NCI-H187 (cell line): Measurements from ENCODE around the gene SCN4B.

Experiments used
- DNase-seq, 2 experiments: peaks; one replicate each; lab custom pipeline; 2025; lab: John Stamatoyannopoulos, UW

SCN4B gene

GRCh38 chr11:118129471-118130172 lies 23.0 kb downstream of the SCN4B start:
- no peak for DNase-seq

- DNase-seq, result no peak
Observed at GRCh38 chr11:118128721-118129470, 23.7 kb downstream of the SCN4B start.

DNA sequence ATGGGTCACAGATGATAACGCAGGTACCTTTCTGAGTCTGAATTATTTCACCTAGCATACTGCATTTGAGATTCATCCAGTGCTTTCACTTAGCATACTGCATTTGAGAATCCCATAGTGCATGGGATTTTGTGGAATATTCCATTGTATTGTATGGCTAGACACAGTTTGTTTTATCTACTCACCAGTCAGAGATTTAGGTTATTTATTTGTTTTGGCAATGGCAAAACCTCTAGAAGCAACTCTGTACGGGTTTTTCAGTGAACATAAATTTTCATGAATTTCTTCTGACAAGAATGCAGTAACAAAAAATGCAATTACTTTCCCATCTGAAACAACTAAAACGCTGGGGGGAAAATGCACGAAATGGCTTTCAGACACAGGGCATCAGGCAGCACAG lies 24.3 kb downstream of the SCN4B start:
- DNase-seq, result no peak

- no peak for DNase-seq
Observed at GRCh38 chr11:118126082-118126838, 26.4 kb downstream of the SCN4B start.

- no peak for DNase-seq
Observed at GRCh38 chr11:118124929-118125535, 27.6 kb downstream of the SCN4B start.

- DNase-seq, result no peak
Observed at GRCh38 chr11:118120793-118121192, 31.8 kb downstream of the SCN4B start.

GRCh38 chr11:118117790-118118601 lies 34.6 kb downstream of the SCN4B start:
- DNase-seq, result no peak

- no peak for DNase-seq
Observed at GRCh38 chr11:118115048-118115447, 37.6 kb downstream of the SCN4B start.

DNA sequence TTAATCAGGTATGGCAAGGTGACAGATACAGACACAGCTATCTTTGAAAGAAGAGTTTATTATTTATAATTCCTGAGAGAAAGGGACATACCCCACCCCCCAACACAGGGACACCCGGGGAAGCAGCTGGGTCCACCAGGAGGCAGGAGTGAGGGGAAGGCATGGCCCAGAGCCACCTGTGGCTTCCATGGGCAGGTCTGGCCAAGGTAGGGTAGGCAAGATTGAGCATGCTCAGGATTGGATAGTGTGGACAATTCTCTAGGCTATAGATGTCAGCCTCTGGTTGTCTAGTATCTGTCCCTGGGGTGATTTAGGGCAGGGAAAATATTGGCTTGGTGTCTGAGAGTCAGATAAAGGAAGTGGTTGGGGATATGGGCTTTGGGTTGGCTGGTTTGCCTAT lies 38.4 kb downstream of the SCN4B start:
- no peak for DNase-seq

DNA sequence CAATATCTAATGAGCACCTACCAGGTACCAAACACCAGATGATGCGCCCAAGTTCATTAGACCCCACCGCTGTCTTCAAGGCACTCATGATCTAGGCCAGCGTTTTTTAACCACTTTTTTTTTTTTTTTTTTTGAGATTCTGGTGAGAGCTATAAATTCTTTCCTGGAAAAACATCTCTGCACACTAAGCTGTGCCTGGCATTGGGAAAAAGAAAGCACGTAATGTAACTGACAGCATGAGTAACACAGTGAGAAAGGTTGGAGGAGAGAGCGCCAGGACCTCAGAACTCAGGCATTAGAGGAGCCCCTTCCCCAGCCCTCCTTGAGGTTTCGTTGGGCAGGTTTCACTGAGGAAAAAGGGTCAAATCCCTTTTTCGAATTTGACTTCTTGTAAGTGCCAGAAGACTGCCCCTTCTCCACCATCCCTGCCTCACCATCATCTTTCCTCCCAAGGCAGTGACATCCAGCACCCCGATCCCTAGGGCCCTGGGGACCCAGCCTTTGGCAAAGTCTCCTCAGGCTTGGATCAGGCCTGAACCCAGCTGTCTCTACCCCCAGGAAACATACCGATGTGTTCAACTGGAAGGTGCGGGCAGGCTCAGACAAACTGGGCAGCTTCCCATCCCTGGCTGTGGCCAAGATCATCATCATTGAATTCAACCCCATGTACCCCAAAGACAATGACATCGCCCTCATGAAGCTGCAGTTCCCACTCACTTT lies 39.8 kb downstream of the SCN4B start:
- DNase-seq, result no peak

DNA sequence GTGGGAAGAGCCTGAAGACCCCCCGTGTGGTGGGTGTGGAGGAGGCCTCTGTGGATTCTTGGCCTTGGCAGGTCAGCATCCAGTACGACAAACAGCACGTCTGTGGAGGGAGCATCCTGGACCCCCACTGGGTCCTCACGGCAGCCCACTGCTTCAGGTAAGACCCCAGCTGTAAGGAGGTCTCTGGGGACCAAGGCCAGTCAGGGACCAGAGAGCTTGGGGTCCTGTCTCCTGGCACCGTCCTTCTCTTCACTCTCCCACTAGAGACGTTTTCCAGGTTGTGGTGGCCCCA lies 40.9 kb downstream of the SCN4B start:
- no peak for DNase-seq

- DNase-seq, result no peak
Observed at GRCh38 chr11:118111019-118111743, 41.4 kb downstream of the SCN4B start.

- no peak for DNase-seq
Observed at GRCh38 chr11:118109231-118109630, 43.4 kb downstream of the SCN4B start.

DNA sequence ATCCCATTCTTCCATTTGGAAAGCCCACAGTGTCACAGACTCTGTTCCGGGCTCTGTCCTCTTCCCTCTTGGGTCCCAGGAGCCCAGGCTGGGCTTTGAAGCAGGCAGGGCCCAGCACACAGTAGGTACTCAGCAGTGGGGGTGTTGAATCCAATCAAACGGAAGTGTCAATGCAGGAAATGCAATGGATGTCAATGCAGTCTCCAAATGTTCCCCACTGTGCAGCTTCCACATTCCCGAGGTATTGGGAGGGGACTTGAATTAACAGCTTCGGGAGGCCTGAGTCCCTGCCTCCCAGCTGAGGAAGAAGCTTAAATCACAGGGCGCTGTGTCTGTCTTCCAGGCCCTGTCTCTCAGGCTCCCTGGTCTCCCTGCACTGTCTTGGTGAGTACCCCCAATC lies 44.1 kb downstream of the SCN4B start:
- DNase-seq, result no peak

- no peak for DNase-seq
Observed at GRCh38 chr11:118106789-118107335, 45.8 kb downstream of the SCN4B start.

- DNase-seq, result no peak
Observed at GRCh38 chr11:118105657-118106305, 46.8 kb downstream of the SCN4B start.

DNA sequence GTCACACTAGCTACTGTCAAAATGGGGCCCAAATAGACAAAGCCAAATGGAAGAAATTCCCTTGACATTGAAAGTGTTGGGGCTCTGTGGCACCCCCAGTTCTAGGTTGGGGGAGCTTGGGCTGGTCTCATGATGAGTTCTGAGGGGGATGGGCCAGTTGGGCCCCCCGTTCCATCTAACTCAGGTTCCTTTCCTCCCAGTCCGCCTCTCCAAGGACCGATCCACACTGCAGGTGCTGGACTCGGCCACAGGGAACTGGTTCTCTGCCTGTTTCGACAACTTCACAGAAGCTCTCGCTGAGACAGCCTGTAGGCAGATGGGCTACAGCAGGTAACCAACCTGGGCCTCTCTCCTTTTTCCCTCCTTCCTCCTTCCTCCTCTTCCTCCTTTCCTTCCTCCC lies 48.1 kb downstream of the SCN4B start:
- DNase-seq, result no peak

GRCh38 chr11:118102721-118103261 lies 49.8 kb downstream of the SCN4B start:
- no peak for DNase-seq

- no peak for DNase-seq
Observed at GRCh38 chr11:118100691-118101232, 51.9 kb downstream of the SCN4B start.
